Measurements from ENCODE around the gene FARP1. TPM values are rescaled to one million over a fixed set of nuclear protein-coding genes. Genes with fewer than 3 reads are reported as not detected.

Gene FARP1
- total RNA-seq, 1 donor from 2014 or later: 110 TPM

GRCh38 chr13:98298599-98298998 is 155.7 kb downstream of the FARP1 start:
- peaks cover 51% of the 10 kb centered on the region for H3K4me1 ChIP-seq
- ATAC-seq: no peak
- intact Hi-C loops (cut with DNase I): no loop called here
- H3K27me3 ChIP-seq (ENCODE audit: low read depth): no peaks in the 10 kb centered on the region
- no peak for TF ChIP-seq CTCF (IDR thresholded peaks at IDR 0.05)
- H3K36me3 ChIP-seq: no peaks in the 10 kb centered on the region
- no peaks in the 10 kb centered on the region for H3K9me3 ChIP-seq
- no peak for DNase-seq
- H3K27ac ChIP-seq: no peak overlapping the region
- H3K4me3 ChIP-seq: no peak overlapping the region

GRCh38 chr13:98299235-98299965 is 156.5 kb downstream of the FARP1 start:
- Histone ChIP-seq H3K4me1 (peaks cover 51% of the 10 kb centered on the region), H3K4me3 (no peak overlapping the region), H3K27ac (no peak overlapping the region), H3K9me3 (no peaks in the 10 kb centered on the region), H3K27me3 (ENCODE audit: low read depth) (no peaks in the 10 kb centered on the region), H3K36me3 (no peaks in the 10 kb centered on the region)
- no peak for TF ChIP-seq CTCF (IDR thresholded peaks at IDR 0.05)
- ATAC-seq: no peak
- intact Hi-C loops (cut with DNase I): no loop called here
- no peak for DNase-seq

GRCh38 chr13:98299966-98300350 is 157.1 kb downstream of the FARP1 start:
- H3K4me1 ChIP-seq: peaks cover 51% of the 10 kb centered on the region
- no peaks in the 10 kb centered on the region for H3K36me3 ChIP-seq
- ATAC-seq (peak; percentile 27 to 44), DNase-seq (no peak)
- no peaks in the 10 kb centered on the region for H3K27me3 ChIP-seq (ENCODE audit: low read depth)
- H3K27ac ChIP-seq: no peak overlapping the region
- H3K9me3 ChIP-seq: no peaks in the 10 kb centered on the region
- TF ChIP-seq CTCF (IDR thresholded peaks at IDR 0.05): no peak
- no peak overlapping the region for H3K4me3 ChIP-seq
- intact Hi-C loops (cut with DNase I): no loop called here

- DNase-seq (no peak), ATAC-seq (peak; percentile 50 to 61)
- Histone ChIP-seq H3K36me3 (no peaks in the 10 kb centered on the region), H3K27me3 (ENCODE audit: low read depth) (no peaks in the 10 kb centered on the region), H3K4me1 (peaks cover 51% of the 10 kb centered on the region), H3K4me3 (no peak overlapping the region), H3K27ac (peak overlapping the region; percentile 61), H3K9me3 (no peaks in the 10 kb centered on the region)
- intact Hi-C loops (cut with DNase I): no loop called here
- TF ChIP-seq CTCF (IDR thresholded peaks at IDR 0.05): no peak
Measured at GRCh38 chr13:98300956-98301641, 158.2 kb downstream of the FARP1 start.

- ATAC-seq (no peak), DNase-seq (no peak)
- intact Hi-C loops (cut with DNase I): no loop called here
- TF ChIP-seq CTCF (IDR thresholded peaks at IDR 0.05): no peak
- Histone ChIP-seq H3K4me1 (peaks cover 51% of the 10 kb centered on the region), H3K27ac (peak overlapping the region; percentile 61), H3K9me3 (no peaks in the 10 kb centered on the region), H3K36me3 (no peaks in the 10 kb centered on the region), H3K4me3 (no peak overlapping the region), H3K27me3 (ENCODE audit: low read depth) (no peaks in the 10 kb centered on the region)
Measured at GRCh38 chr13:98301721-98302120, 158.8 kb downstream of the FARP1 start.

Data from lower lobe of right lung (tissue), 2 donors.